ENCODE results near the gene NPFFR2. TPM values are rescaled to one million over a fixed set of nuclear protein-coding genes. Genes with fewer than 3 reads are reported as not detected.

NPFFR2 gene
- total RNA-seq, 6 donors from 2014 or later, result not detected

- ATAC-seq (ENCODE audit: low FRiP score in 2 of 2), result no peak
- H3K4me1 ChIP-seq, result no peaks in the 10 kb centered on the region
Observed at GRCh38 chr4:72006586-72006985, 25.2 kb upstream of the NPFFR2 start.

DNA sequence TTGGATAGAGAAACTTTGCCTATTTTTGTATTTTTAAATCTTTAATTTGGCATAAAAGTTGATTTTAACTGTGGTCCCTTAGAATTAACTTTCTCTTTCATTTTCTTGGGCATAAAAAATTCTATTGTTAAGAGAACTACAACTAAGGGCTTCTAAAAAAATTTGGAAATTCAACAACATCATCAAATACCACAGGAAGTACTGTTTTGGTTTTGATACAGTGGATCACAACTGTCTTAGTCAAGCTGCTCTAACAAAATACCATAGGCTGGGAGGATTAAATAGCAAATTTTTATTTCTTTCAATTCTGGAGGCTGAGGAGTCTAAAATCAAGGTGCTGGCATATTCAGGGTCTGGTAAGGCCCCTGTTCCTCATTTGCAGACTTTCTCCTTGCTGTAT, 19.9 kb upstream of the NPFFR2 start:
- H3K9me3 ChIP-seq, result no peaks in the 10 kb centered on the region
- H3K27ac ChIP-seq, result no peak overlapping the region
- ATAC-seq (ENCODE audit: low FRiP score in 2 of 2), result no peak
- no peaks in the 10 kb centered on the region for H3K4me1 ChIP-seq
- DNase-seq, result no peak
- no peak overlapping the region for H3K4me3 ChIP-seq
- TF ChIP-seq EP300 (IDR thresholded peaks at IDR 0.05), result no peak
- TF ChIP-seq POLR2AphosphoS5 (IDR thresholded peaks at IDR 0.05), result no peak
- TF ChIP-seq, protein P1, sequence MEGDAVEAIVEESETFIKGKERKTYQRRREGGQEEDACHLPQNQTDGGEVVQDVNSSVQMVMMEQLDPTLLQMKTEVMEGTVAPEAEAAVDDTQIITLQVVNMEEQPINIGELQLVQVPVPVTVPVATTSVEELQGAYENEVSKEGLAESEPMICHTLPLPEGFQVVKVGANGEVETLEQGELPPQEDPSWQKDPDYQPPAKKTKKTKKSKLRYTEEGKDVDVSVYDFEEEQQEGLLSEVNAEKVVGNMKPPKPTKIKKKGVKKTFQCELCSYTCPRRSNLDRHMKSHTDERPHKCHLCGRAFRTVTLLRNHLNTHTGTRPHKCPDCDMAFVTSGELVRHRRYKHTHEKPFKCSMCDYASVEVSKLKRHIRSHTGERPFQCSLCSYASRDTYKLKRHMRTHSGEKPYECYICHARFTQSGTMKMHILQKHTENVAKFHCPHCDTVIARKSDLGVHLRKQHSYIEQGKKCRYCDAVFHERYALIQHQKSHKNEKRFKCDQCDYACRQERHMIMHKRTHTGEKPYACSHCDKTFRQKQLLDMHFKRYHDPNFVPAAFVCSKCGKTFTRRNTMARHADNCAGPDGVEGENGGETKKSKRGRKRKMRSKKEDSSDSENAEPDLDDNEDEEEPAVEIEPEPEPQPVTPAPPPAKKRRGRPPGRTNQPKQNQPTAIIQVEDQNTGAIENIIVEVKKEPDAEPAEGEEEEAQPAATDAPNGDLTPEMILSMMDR (IDR thresholded peaks at IDR 0.05), result no peak
- no peak for TF ChIP-seq POLR2A (IDR thresholded peaks at IDR 0.05)
- no peaks in the 10 kb centered on the region for H3K36me3 ChIP-seq
- no peaks in the 10 kb centered on the region for H3K27me3 ChIP-seq

More at GRCh38 chr4:72006586-72006985, 25.2 kb upstream of the NPFFR2 start:
- Histone ChIP-seq H3K36me3 (no peaks in the 10 kb centered on the region), H3K27me3 (no peaks in the 10 kb centered on the region), H3K4me3 (no peak overlapping the region), H3K9me3 (no peaks in the 10 kb centered on the region), H3K27ac (no peak overlapping the region)
- no peak for DNase-seq
- WGBS, 2 donors, result 78 to 83% methylated on average over 2 of the region's 2 CpGs
- TF ChIP-seq POLR2AphosphoS5 (IDR thresholded peaks at IDR 0.05), result no peak
- TF ChIP-seq EP300 (IDR thresholded peaks at IDR 0.05), result no peak
- TF ChIP-seq POLR2A (IDR thresholded peaks at IDR 0.05), result no peak
- TF ChIP-seq, protein P1 (IDR thresholded peaks at IDR 0.05), result no peak

GRCh38 chr4:72016011-72016410, 15.8 kb upstream of the NPFFR2 start:
- ATAC-seq (ENCODE audit: low FRiP score in 2 of 2), result no peak
- Histone ChIP-seq H3K4me3 (no peak overlapping the region), H3K4me1 (no peaks in the 10 kb centered on the region), H3K27ac (no peak overlapping the region), H3K9me3 (no peaks in the 10 kb centered on the region), H3K36me3 (no peaks in the 10 kb centered on the region), H3K27me3 (no peaks in the 10 kb centered on the region)
- 79% methylated on average over 3 of the region's 3 CpGs for WGBS, 2 donors
- TF ChIP-seq POLR2A (IDR thresholded peaks at IDR 0.05), result no peak
- no peak for TF ChIP-seq POLR2AphosphoS5 (IDR thresholded peaks at IDR 0.05)
- TF ChIP-seq EP300 (IDR thresholded peaks at IDR 0.05), result no peak
- TF ChIP-seq, protein P1 (IDR thresholded peaks at IDR 0.05), result no peak
- no peak for DNase-seq

GRCh38 chr4:72019688-72020087, 12.1 kb upstream of the NPFFR2 start:
- H3K27me3 ChIP-seq, result no peaks in the 10 kb centered on the region
- TF ChIP-seq, protein P1 (IDR thresholded peaks at IDR 0.05), result no peak
- TF ChIP-seq POLR2AphosphoS5 (IDR thresholded peaks at IDR 0.05) (no peak), EP300 (IDR thresholded peaks at IDR 0.05) (no peak), POLR2A (IDR thresholded peaks at IDR 0.05) (no peak)
- H3K36me3 ChIP-seq, result no peaks in the 10 kb centered on the region
- WGBS, 2 donors, result 71 to 72% methylated on average over 3 of the region's 3 CpGs
- DNase-seq (no peak), ATAC-seq (ENCODE audit: low FRiP score in 2 of 2) (no peak)
- H3K4me1 ChIP-seq, result no peaks in the 10 kb centered on the region
- H3K9me3 ChIP-seq, result no peaks in the 10 kb centered on the region
- no peak overlapping the region for H3K27ac ChIP-seq
- no peak overlapping the region for H3K4me3 ChIP-seq

DNA sequence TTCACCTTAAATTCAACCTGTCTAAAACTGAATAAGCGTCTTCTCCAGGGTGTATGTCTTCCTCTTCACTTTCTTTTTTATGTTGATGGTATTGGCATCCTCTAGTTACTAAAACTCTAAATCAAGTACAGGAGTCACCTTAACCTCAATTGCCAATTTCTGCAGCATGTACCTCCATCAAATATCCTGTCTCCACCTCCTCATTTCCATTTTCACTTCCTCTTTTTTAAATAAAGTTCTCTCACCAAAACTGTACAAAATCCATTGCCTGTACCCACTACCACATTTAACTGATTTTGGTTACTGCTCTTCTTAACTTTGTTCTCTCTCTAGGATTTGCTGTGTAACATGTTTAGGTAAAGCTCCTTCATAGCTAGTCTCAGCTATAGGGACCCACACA, 9.2 kb upstream of the NPFFR2 start:
- no peak overlapping the region for H3K4me3 ChIP-seq
- H3K9me3 ChIP-seq, result no peaks in the 10 kb centered on the region
- no peaks in the 10 kb centered on the region for H3K36me3 ChIP-seq
- H3K27ac ChIP-seq, result no peak overlapping the region
- DNase-seq (no peak), ATAC-seq (ENCODE audit: low FRiP score in 2 of 2) (no peak)
- TF ChIP-seq EP300 (IDR thresholded peaks at IDR 0.05), result no peak
- TF ChIP-seq POLR2A (IDR thresholded peaks at IDR 0.05), result no peak
- no peak for TF ChIP-seq POLR2AphosphoS5 (IDR thresholded peaks at IDR 0.05)
- TF ChIP-seq, protein P1 (IDR thresholded peaks at IDR 0.05), result no peak
- WGBS, 2 donors, result 83 to 96% methylated on average over 1 of the region's 1 CpG
- no peaks in the 10 kb centered on the region for H3K27me3 ChIP-seq
- no peaks in the 10 kb centered on the region for H3K4me1 ChIP-seq
